ENCODE results near the gene WFIKKN1. TPM values are rescaled to one million over a fixed set of nuclear protein-coding genes. Genes with fewer than 3 reads are reported as not detected.
A peak's percentile ranks its signal among the peaks of the same experiment; 100 is the strongest.

Gene WFIKKN1
- total RNA-seq, 1 donor from 2014 or later: 0.89 TPM

- Mint-ChIP-seq H3K27me3 (ENCODE audit: low read depth, unreplicated experiment) (no peaks in the 10 kb centered on the region), H3K27ac (ENCODE audit: unreplicated experiment) (no peak overlapping the region), H3K36me3 (ENCODE audit: low read depth, unreplicated experiment) (peaks cover 13% of the 10 kb centered on the region), H3K4me3 (ENCODE audit: unreplicated experiment) (no peak overlapping the region), H3K9me3 (ENCODE audit: unreplicated experiment) (no peaks in the 10 kb centered on the region), H3K4me1 (ENCODE audit: low read depth, unreplicated experiment) (no peaks in the 10 kb centered on the region)
- no peaks in the 10 kb centered on the region for H3K4me1 ChIP-seq (ENCODE audit: insufficient read depth, low read length)
- H3K4me2 ChIP-seq (ENCODE audit: low read length): no peak overlapping the region
- no peak for TF ChIP-seq CTCF (IDR thresholded peaks at IDR 0.05; ENCODE audit: insufficient read depth, low read depth, low read length)
- no peak for TF ChIP-seq EZH2 (IDR thresholded peaks at IDR 0.05; ENCODE audit: insufficient read depth, low read length)
- H2AFZ ChIP-seq (ENCODE audit: low read depth, low read length): no peak overlapping the region
- no peaks in the 10 kb centered on the region for H3K36me3 ChIP-seq (ENCODE audit: insufficient read depth, low read length)
- H3K27me3 ChIP-seq (ENCODE audit: insufficient read depth, low read length): no peaks in the 10 kb centered on the region
- no peak for DNase-seq (ENCODE audit: low read depth)
- H4K20me1 ChIP-seq (ENCODE audit: insufficient read depth, low read length): peaks cover 65% of the 10 kb centered on the region
- no peaks in the 10 kb centered on the region for H3K9me3 ChIP-seq (ENCODE audit: insufficient read depth, low read depth, low read length)
- H3K9ac ChIP-seq (ENCODE audit: low read length): no peak overlapping the region
- peaks cover 42% of the 10 kb centered on the region for H3K79me2 ChIP-seq (ENCODE audit: insufficient read depth, low read length)
- H3K4me3 ChIP-seq (ENCODE audit: insufficient read depth, low read depth, low read length): no peak overlapping the region
- no peak for FAIRE-seq
- H3K27ac ChIP-seq (ENCODE audit: low read depth, low read length): no peak overlapping the region
Measured at GRCh38 chr16:598823-599739, 31.7 kb upstream of the WFIKKN1 start.

GRCh38 chr16:600781-601180 is 30.0 kb upstream of the WFIKKN1 start:
- H3K4me3 ChIP-seq (ENCODE audit: insufficient read depth, low read depth, low read length): no peak overlapping the region
- H3K27ac ChIP-seq (ENCODE audit: low read depth, low read length): no peak overlapping the region
- no peak for FAIRE-seq
- H3K4me1 ChIP-seq (ENCODE audit: insufficient read depth, low read length): no peaks in the 10 kb centered on the region
- TF ChIP-seq EZH2 (IDR thresholded peaks at IDR 0.05; ENCODE audit: insufficient read depth, low read length): no peak
- TF ChIP-seq CTCF (IDR thresholded peaks at IDR 0.05; ENCODE audit: insufficient read depth, low read depth, low read length): peak; percentile 12
- H4K20me1 ChIP-seq (ENCODE audit: insufficient read depth, low read length): peaks cover 63% of the 10 kb centered on the region
- Mint-ChIP-seq H3K27me3 (ENCODE audit: low read depth, unreplicated experiment) (no peaks in the 10 kb centered on the region), H3K9me3 (ENCODE audit: unreplicated experiment) (peaks cover 9% of the 10 kb centered on the region), H3K4me3 (ENCODE audit: unreplicated experiment) (no peak overlapping the region), H3K36me3 (ENCODE audit: low read depth, unreplicated experiment) (peaks cover 14% of the 10 kb centered on the region), H3K27ac (ENCODE audit: unreplicated experiment) (no peak overlapping the region), H3K4me1 (ENCODE audit: low read depth, unreplicated experiment) (no peaks in the 10 kb centered on the region)
- no peak overlapping the region for H2AFZ ChIP-seq (ENCODE audit: low read depth, low read length)
- H3K36me3 ChIP-seq (ENCODE audit: insufficient read depth, low read length): no peaks in the 10 kb centered on the region
- H3K79me2 ChIP-seq (ENCODE audit: insufficient read depth, low read length): peaks cover 38% of the 10 kb centered on the region
- H3K4me2 ChIP-seq (ENCODE audit: low read length): no peak overlapping the region
- no peaks in the 10 kb centered on the region for H3K27me3 ChIP-seq (ENCODE audit: insufficient read depth, low read length)
- no peak overlapping the region for H3K9ac ChIP-seq (ENCODE audit: low read length)
- DNase-seq (ENCODE audit: low read depth): no peak
- H3K9me3 ChIP-seq (ENCODE audit: insufficient read depth, low read depth, low read length): no peaks in the 10 kb centered on the region

GRCh38 chr16:603933-604332 is 26.9 kb upstream of the WFIKKN1 start:
- TF ChIP-seq CTCF (IDR thresholded peaks at IDR 0.05; ENCODE audit: insufficient read depth, low read depth, low read length): no peak
- Histone ChIP-seq H3K9ac (ENCODE audit: low read length) (no peak overlapping the region), H3K4me2 (ENCODE audit: low read length) (no peak overlapping the region), H2AFZ (ENCODE audit: low read depth, low read length) (no peak overlapping the region), H3K27me3 (ENCODE audit: insufficient read depth, low read length) (no peaks in the 10 kb centered on the region), H3K4me1 (ENCODE audit: insufficient read depth, low read length) (no peaks in the 10 kb centered on the region), H4K20me1 (ENCODE audit: insufficient read depth, low read length) (peaks cover 62% of the 10 kb centered on the region), H3K79me2 (ENCODE audit: insufficient read depth, low read length) (peaks cover 29% of the 10 kb centered on the region), H3K4me3 (ENCODE audit: insufficient read depth, low read depth, low read length) (no peak overlapping the region), H3K9me3 (ENCODE audit: insufficient read depth, low read depth, low read length) (no peaks in the 10 kb centered on the region), H3K27ac (ENCODE audit: low read depth, low read length) (no peak overlapping the region), H3K36me3 (ENCODE audit: insufficient read depth, low read length) (no peaks in the 10 kb centered on the region)
- DNase-seq (ENCODE audit: low read depth) (no peak), FAIRE-seq (no peak)
- Mint-ChIP-seq H3K4me1 (ENCODE audit: low read depth, unreplicated experiment) (no peaks in the 10 kb centered on the region), H3K4me3 (ENCODE audit: unreplicated experiment) (no peak overlapping the region), H3K27ac (ENCODE audit: unreplicated experiment) (no peak overlapping the region), H3K36me3 (ENCODE audit: low read depth, unreplicated experiment) (peaks cover 10% of the 10 kb centered on the region), H3K27me3 (ENCODE audit: low read depth, unreplicated experiment) (no peaks in the 10 kb centered on the region), H3K9me3 (ENCODE audit: unreplicated experiment) (peaks cover 9% of the 10 kb centered on the region)
